NCI-H2196 (cell line): ENCODE data around the gene NFKB1.
"Not testable (repeated sequence)": the region's sequence is repeated elsewhere in the genome, so short reads cannot be mapped to it uniquely, and the experiment has no call there.

Source experiments
- DNase-seq: peaks from one replicate; lab custom pipeline; 2025; ENCODE audit not compliant: unreplicated experiment; lab: John Stamatoyannopoulos, UW

NFKB1 gene

DNA sequence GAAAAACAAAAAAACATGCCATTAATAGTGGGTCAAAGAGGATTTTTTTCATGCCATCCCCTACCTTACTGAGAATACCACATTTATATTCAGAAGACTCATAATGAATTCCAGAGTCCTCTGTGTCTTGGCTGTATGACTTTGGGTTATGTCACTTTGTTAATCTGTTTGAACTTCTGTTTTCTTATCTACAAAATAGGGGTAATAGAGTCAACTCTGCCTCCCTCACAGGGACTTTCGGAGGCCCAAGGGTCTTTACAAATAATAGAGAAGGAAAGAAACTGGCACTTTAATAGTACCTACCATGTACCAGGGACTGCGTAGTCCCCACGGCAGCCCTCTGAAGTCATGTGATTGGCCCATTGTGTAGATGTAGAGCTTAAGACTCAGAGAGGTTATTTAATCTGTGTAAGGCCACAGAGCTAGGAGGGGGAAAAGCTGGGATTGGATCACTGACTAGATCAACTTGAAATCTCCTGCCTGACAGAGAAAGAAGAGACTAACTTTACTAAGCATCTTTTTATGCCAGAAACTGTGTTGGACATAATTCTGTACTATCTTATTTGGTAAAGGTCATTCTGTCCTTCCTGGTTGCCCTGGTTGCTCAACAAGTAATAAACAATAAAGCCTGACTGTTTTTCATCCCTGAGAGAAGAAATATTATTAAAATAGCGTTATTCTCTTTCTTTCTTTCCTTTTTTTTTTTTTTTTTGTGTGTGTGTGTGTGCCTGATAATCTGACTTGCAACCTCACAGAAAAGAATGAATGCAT is 59.6 kb downstream of the NFKB1 start:
- DNase-seq: no peak

- no peak for DNase-seq
Observed at GRCh38 chr4:102563000-102563399, 61.8 kb downstream of the NFKB1 start.

- DNase-seq: no peak
Observed at GRCh38 chr4:102564399-102565059, 63.4 kb downstream of the NFKB1 start.

GRCh38 chr4:102565696-102566095 is 64.5 kb downstream of the NFKB1 start:
- DNase-seq: no peak

DNA sequence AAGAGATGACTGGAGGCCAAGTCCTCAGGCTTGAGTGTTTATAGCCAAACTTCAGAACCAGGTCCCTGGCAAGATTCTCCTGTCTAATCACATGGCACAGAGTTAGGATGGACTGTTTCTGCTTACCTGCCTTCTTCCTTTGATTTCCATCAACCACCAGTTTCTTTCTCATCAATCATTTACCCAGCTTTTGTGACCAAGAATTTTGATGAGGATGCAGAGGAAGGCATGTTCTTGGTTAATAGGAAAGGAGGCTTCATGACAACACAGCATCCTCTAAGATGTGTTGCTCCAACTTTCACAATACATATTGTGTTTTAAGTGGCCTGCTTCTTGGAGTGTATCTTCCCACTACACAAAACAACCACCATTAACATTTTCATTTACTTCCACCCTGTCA is 65.3 kb downstream of the NFKB1 start:
- no peak for DNase-seq

DNA sequence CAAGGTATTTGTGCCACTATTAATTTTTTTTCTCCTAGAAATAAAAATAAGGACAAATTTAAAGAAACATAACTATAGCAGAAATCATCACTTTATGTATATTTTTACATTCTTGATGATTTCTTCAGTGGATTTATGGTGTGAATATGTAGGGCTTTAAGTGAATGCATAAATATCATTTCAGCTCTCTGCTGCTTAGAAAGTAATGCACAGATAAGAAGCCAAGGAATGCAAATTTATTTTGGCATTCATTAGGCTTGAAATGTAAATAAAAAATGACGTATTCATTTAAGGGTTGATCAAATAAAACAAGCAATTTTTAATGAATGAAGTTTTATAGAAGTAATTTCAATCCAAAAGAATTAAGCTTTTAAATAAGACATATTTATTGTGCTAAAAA is 66.3 kb downstream of the NFKB1 start:
- no peak for DNase-seq

- DNase-seq: no peak
Observed at GRCh38 chr4:102569200-102569599, 68.0 kb downstream of the NFKB1 start.

DNA sequence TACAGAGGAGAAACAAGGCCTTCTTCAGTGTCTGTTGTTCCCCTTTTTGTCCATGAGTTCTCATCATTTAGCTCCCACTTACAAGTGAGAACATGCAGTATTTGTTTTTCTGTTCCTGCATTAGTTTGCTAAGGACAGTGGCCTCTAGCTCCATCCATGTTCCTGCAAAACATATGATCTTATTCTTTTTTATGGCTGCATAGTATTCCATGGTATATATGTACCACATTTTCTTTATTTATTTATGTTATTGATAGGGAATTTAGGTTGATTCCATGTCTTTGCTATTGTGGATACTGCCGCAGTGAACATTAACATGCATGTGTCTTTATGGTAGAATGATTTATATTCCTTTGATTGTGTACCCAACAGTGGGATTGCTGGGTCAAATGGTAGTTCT is 69.1 kb downstream of the NFKB1 start:
- not testable (repeated sequence) for DNase-seq

- no peak for DNase-seq
Observed at GRCh38 chr4:102572452-102572851, 71.3 kb downstream of the NFKB1 start.

DNA sequence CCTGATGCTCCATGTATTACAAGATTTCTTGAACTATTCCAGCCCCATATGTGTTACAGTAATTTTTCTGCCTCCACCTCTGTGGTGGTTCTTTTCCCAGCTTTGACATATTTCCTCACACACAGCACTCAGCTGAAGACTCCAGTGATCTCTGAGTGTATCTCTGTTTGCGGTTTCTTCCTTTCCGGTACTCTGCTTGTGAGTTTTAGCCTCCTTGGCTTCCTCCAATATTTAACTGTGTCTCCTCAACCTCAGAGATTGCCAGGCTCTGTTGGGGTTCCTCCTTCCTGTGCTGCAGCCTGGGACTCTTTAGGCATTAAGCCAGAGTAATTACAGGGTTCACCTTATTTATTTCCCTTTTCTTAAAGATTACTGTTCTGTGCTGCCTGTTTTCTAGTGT is 73.2 kb downstream of the NFKB1 start:
- no peak for DNase-seq

DNA sequence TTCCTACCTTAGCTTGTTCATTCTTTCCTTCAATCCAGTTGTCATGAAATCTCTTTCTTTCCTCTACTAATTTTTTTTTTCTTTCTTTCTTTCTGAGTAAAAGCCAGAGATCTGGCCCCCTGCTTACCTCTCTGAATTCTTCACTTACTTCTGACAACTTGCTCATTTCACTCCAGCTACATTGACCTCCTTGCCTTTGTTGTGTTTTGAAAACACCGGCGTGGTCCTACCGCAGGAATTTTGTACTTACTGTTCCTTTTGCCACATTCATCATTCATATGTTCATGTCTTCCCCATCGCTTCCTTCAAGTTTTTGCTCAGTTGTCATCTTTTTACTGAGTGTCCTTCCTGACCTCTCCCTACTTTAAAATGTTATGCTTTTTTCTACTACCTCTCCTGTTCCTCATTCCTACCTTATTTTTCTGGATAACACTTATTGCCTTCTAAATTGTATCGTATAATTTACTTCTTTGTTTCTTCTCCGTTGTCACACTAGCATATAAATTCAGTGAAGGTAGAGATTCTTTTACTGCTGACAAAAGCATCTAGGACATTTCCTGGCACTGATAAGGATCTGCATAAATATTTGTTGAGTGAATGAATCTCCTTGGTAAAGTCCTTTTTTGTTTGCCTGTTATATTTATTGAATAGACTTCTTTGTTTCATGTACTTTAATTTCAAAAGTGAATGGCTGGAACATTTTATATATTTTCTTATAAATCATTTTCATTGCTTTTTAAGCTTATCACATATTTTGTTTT is 74.4 kb downstream of the NFKB1 start:
- DNase-seq: no peak

GRCh38 chr4:102578270-102578669 is 77.1 kb downstream of the NFKB1 start:
- DNase-seq: no peak

DNA sequence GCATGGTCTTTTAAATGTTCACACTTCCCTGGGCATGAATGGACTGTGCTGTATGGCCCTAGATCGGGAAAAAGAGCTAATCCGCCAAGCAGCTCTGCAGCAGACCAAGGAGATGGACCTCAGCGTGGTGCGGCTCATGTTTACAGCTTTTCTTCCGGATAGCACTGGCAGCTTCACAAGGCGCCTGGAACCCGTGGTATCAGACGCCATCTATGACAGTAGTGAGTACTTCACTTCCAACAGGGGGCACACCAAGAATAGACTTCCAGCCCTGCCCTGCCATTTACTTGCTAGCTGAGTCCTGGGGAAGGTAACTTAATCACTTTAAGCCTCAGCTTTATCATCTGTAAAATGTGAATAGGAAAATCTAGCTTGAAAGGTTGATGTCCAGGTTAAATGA is 77.7 kb downstream of the NFKB1 start:
- DNase-seq: no peak

DNA sequence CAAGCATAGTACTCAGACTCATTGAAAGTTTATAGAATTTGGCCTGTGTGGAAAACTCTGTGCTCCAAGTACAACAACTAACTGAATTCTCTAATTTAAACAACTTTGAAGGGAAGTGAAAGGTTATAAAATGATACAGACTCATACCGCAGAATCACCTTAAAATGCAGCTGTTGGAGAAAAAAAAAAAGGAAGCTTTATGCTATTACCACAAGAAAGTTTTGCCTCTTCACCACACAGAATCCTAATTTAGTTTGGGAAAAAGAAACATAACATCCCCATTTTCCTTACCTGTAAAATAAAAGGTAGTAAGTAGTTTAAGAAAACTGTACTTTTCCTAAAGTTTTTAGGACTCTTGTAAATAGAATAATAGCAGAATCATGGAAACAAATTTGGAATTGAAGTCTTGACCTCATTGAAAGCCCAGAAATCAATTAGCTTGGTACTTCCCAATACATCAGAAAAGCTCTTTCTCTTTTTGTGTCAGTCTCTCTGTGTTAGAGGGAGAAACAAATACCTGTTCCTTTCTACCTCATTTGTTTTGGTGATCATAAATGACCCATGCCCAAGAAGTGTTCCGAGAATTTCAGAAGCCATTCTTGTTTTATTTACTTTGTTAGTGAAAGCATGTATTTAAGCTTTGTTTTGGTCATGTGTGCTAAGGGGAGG is 78.8 kb downstream of the NFKB1 start:
- DNase-seq: no peak

DNA sequence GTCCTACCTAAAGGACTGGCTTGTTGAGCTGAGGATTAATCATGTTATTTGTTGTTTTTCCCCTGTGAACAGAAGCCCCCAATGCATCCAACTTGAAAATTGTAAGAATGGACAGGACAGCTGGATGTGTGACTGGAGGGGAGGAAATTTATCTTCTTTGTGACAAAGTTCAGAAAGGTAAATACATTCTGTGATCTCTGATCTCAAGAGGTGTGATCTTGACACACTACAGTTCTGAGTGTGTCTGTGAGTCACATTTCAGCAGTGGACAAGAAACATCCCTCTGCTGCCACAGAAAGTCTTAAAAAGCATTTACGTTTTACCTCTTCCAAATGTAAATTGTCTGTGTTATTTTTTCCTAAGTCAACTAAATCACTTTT is 79.3 kb downstream of the NFKB1 start:
- DNase-seq: no peak

- DNase-seq: no peak
Observed at GRCh38 chr4:102584091-102584490, 82.9 kb downstream of the NFKB1 start.

- no peak for DNase-seq
Observed at GRCh38 chr4:102585329-102585728, 84.2 kb downstream of the NFKB1 start.

DNA sequence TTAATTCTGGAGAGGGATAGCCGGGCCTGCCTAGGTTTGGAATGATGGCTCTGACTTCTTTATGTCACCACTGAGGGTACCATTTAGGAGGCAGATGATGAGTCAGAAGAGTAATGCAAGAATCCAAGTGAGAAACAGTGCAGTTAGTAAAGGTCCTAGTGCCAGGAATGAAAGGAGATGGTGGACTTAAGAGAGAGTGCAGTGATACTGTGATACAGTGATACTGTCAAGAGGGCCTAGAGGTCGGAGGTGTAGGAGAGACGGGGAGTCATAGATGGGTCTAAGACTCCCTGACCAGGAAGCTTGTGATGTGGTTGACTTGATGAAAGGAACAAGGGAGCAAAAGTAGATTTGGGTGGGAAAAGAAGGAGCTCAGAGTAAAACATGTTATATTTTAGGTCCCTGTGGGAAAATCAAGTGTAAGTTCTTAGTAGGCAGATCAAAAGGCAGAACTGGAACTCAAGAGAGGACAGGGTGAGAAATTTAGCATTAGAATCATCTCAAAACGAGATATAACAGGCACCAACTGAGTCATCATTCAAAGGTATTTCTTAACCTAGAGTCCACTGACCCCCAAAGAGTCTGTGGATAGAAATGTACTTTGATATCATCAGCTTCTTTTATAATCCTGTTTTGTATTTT is 85.0 kb downstream of the NFKB1 start:
- no peak for DNase-seq

- DNase-seq: no peak
Observed at GRCh38 chr4:102586644-102587021, 85.5 kb downstream of the NFKB1 start.

DNA sequence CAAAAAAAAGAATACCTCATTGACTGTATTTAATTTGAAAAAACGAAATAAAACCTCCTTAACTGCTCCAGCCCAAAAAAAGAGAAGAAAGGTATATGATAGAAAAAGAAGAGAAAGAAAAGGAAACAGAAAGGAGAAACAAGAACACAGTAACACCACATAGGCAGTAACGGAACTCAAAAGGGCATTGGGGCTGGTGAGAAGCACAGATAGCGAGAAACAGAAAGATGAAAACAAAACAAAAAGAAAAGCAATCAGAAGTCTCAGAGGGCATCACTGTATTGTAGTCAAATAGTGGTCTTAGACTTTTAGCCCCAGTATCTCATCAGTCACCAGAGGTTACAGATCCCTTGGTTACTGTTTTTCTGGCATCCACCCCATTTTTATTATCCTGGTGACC is 88.6 kb downstream of the NFKB1 start:
- no peak for DNase-seq

- no peak for DNase-seq
Observed at GRCh38 chr4:102592256-102592655, 91.1 kb downstream of the NFKB1 start.
